GM23338 (cell line): ENCODE data around the gene GCDH.

Experiments used
- CREB1 ChIP-seq: fragments of 250-450 bp; sonication (Bioruptor Pico); IDR thresholded peaks from 2 replicates; pipeline ENCODE4 v1.5.0; 2020; ENCODE audit warnings: low read depth, mild to moderate bottlenecking, moderate library complexity
- CTCF ChIP-seq, 2 experiments: fragments of 200-600 bp in 1 of 2; sonication (generic) in 1 of 2; conservative IDR thresholded peaks; 2 replicates each; pipeline versions ENCODE4 v1.5.1 to v1.6.1; 2016 to 2017; ENCODE audit warnings: antibody characterized with exemption in 2 of 2, low read depth in 2 of 2, mild to moderate bottlenecking in 2 of 2, moderate library complexity in 1 of 2
- EZH2 ChIP-seq: fragments of 200-600 bp; sonication (generic); IDR thresholded peaks from one replicate; pipeline ENCODE4 v1.8.0; 2017; ENCODE audit warnings: antibody characterized with exemption, mild to moderate bottlenecking, low read depth; ENCODE audit not compliant: unreplicated experiment
- EZH2phosphoT487 ChIP-seq: fragments of 200-600 bp; sonication (generic); IDR thresholded peaks from one replicate; pipeline ENCODE4 v1.8.1; 2018; ENCODE audit warnings: antibody characterized with exemption; ENCODE audit not compliant: unreplicated experiment
- POLR2AphosphoS5 ChIP-seq: IDR thresholded peaks from 2 replicates; pipeline ENCODE4 v1.6.1; 2016; ENCODE audit warnings: antibody characterized with exemption, low read depth

GRCh38 chr19:12872255-12872654 lies 18.7 kb upstream of the GCDH start:
- TF ChIP-seq CTCF (conservative IDR thresholded peaks at IDR 0.05; ENCODE audit: low read depth in 2 of 2) (no peak), POLR2AphosphoS5 (no peak), EZH2phosphoT487 (no peak), CREB1 (CRISPR knock-in tag) (no peak), EZH2 (no peak)
